Measurements from ENCODE around the gene PHF12.

DNA sequence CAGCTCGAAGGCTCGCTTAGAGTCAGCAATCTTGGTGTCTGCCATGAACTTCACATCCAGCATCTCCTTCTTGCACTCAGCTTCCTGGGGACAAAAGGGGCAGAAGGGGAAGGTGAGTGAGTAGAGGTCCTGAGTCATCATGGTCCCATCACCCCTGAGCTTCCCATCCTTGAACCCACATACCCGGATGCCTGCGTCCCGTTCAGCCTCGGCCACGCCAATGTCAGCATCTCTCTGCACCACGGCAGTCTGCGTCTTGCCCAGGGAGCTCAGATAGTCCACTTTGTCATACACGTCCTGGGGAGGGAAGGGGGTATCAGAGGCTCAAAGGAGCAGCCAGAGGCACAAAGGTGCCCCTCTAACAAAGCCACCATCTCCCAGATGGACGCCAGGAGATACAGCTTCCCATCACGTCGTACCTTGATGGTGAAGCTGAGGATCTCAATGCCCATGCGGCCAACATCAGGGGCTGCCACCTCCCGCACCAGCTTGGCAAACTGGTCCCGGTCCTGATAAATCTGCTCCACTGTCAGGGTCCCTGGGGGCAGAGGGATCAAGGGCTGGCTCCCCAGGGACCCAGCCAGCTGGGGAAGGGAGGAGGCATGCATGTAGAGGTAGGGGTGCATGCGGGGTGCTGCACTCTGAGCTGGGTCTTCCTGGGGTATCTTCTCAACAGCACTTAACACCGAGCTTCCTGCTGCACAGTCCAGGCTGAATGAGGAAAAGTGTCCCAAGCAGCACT, 69.0 kb downstream of the PHF12 start:
- TF ChIP-seq, protein P1, sequence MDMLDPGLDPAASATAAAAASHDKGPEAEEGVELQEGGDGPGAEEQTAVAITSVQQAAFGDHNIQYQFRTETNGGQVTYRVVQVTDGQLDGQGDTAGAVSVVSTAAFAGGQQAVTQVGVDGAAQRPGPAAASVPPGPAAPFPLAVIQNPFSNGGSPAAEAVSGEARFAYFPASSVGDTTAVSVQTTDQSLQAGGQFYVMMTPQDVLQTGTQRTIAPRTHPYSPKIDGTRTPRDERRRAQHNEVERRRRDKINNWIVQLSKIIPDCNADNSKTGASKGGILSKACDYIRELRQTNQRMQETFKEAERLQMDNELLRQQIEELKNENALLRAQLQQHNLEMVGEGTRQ (IDR thresholded peaks at IDR 0.05; ENCODE audit: borderline replicate concordance, low read depth, low read length): no peak
- TF ChIP-seq EGR1 (IDR thresholded peaks at IDR 0.05; ENCODE audit: borderline replicate concordance in 1 of 2, low read depth in 2 of 2, low read length in 2 of 2): no peak

Measured in GM12878 (cell line).